Body of pancreas (tissue), 4 donors: ENCODE data around the gene IL2RA.

Source experiments
- CTCF ChIP-seq, 7 experiments: fragments of 450-650 bp in 4 of 7; fragments of 200-600 bp in 3 of 7; sonication (generic) in 3 of 7; IDR thresholded peaks; one replicate each; pipeline ENCODE4 v1.5.1; 2016 to 2019; ENCODE audit warnings: antibody characterized with exemption in 7 of 7
- POLR2A ChIP-seq, 3 donors: fragments of 450-650 bp; IDR thresholded peaks; one replicate each; pipeline ENCODE4 v1.6.1; 2016; ENCODE audit warnings: antibody characterized with exemption in 3 of 3, mild to moderate bottlenecking in 2 of 3

- TF ChIP-seq CTCF (IDR thresholded peaks at IDR 0.05) (no peak), POLR2A (IDR thresholded peaks at IDR 0.05) (no peak)
These were observed 36.4 kb downstream of the IL2RA start for GRCh38 chr10:6025683-6026255.
